HG03196 (cell line): Measurements from ENCODE around the gene STX8.
"Not testable (repeated sequence)": the region's sequence is repeated elsewhere in the genome, so short reads cannot be mapped to it uniquely, and the experiment has no call there.

ENCODE experiments used
- ATAC-seq: cut with Tn5 transposase; IDR thresholded peaks from one replicate; pipeline ENCODE4 v1.9.1; 2021; ENCODE audit not compliant: unreplicated experiment

STX8 gene

DNA sequence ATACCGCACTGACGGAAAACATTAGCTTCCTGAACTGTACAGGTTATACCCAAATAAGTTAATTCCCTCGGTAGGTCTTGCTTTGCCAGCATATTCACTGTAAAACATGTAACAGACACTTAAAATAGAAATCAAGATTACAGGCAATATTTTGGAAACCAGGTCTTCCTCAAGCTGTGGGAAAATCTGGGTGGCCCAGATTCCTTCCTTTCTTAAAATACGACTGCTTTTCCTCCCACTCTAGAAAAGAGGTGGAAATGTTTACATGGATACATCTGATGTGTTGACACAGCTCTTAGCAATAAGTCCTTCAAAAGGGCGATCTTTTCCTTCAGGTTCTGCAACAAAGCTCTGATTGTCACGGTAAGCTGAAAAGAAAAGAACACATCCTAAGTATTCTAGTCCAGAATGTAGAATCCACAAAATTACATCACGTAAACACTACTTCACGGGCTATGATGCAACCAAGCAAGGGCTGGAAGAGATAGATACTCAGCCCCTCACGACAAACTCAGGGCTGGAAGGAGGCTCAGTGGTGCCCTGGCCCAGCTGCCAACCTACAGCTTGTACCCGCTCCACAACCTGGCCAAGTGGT lies 18.4 kb downstream of the STX8 start:
- no peak for ATAC-seq

DNA sequence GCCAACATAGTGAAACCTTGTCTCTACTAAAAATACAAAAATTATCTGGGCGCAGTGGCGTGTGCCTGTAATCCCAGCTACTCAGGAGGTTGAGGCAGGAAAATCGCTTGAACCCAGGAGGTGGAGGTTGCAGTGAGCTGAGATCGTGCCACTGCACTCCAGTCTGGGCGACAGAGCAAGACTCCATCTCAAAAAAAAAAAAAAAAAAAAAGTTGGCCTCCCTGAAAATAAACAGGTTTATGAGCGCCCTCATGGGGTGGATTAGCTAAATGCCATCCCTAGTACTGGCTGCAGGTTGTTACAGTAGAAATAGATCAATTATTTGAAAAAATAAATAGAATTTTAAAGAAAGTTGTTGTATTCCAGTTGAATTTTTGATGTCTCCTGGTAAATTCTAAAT lies 20.9 kb downstream of the STX8 start:
- ATAC-seq: not testable (repeated sequence)

DNA sequence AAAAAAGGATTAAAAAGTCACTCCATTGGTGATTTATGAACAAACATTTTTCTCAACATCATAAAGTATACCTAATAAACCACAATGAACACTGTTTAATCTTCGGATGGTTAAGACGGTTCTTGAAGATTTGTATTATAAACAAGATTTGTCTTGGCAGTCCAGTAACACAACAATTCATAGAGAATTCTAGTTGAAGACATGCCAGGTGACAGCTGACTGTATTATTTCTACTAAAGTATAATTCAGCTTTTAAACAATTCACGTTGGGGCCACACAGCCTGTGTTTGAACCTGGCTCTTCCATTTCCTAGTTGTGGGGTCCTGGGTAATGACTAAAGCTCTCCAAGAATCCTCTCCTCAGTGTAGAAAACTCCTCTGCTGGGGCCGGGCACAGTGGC lies 22.0 kb downstream of the STX8 start:
- ATAC-seq: no peak

DNA sequence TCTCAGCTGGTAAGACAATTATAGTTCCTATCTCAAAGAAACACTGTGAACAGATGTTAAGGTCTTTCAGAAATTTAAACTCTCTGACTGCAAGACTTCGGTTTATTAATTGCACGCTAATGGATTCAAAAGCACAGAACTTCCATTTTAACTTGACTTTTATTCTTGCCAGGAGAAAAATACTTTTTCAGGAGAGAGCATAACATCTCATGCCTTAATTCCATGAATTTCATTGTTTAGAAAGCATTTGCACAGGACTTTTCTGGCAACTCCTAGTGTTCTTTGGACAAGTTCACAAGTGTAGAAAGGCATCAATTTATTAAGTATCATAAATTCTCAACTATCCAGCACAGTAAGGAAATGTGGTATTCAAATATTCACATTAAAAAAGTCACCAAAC lies 22.4 kb downstream of the STX8 start:
- ATAC-seq: no peak

DNA sequence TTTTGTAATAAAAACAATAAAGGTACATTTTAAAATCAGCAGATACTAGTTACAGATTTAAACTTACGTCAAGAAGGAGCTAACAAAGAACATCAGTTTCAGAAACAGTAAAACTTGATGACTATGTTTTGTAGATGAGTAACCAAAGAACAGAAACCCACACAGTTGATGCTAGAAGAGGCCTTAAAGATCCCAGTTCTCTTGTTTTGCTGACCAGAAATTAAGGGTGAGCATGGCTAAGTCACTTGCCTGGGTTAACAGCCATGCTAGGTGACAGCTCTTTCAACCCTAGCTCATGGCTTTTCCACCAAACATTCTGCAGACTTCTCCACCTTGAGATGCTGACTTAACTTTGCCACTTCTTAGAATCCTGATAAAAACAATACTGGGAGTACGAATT lies 26.4 kb downstream of the STX8 start:
- ATAC-seq: no peak

DNA sequence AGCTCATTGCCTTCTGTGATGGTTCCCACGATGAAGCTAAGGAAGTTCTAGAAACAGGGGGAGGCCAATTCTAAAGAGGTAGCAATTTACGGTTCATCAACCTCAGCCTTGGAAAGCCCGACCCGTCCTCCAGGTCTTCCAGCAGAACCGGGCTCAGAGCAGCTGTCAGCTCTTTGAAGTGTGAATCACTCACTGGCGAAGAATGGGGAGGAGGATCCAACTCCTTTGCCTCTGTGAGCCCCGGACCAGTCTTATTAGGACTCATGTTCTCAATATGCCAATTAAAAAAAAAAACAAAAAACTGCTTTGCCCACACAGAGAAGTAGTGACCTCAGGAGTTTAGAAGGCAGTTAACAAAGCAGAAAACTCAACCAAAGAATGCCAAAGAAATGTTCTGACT lies 31.4 kb downstream of the STX8 start:
- ATAC-seq: no peak

DNA sequence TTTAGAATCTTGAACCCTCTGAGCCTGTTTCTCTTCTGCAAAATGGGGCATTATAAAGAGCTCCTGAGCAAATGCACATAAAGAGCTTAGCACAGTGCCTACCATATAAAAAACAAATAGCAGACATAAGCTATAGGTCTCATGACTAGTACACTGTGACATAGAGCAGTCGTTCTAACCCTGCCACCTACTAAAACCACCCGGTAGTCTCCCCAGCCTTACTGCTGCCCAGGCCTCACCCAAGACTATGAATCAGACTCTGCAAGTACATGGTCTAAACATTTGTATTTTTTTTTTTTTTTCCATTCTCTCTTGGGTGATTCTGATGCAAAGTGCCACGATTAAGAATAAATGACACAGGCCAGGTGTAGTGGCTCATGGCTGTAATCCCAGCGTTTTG lies 33.9 kb downstream of the STX8 start:
- ATAC-seq: no peak

DNA sequence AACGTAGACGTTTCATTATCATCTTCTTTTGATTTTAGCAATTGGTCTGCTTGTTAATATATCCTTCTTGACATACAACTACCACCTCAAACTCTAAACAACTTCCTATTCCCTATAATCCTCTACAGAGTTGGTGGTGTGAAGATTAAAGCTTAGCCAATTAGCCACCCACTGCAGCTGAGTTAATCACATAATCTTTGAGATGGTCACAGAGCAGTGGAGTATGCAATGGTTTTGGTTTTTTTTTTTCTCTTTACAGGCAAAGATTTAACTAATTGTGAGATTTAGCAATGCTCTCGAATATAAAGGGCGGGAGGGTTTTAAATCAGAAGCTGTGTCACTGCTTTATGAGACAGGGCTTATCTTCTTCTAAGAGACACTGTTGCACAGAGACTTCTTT lies 37.0 kb downstream of the STX8 start:
- ATAC-seq: no peak

DNA sequence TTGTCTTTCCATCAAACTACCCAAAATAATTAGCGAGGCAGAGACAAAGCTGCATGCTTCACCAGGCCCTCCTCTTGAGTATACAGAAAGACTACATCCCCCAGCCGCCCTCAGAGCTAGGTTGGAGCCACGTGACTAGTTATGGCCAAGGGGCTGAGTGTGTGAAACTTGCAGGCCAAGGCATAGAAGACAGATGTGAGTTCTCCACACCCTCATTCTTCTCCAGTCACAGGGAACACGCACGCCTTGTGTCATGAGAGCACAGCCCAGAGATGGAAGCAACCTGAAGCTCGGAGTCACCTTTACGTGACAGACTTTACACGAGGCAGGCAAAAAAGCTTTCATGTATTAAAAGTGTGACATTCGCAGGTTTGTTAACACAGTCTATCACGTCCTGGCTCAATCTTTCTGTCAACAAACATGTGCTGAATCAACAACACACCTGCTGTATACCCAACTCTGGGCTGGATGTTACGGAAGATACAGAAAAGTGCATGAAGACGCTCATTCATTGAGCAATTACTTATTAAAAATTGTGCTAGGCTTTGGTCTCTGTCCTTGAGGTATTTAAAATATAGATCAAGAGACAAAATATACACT lies 38.3 kb downstream of the STX8 start:
- ATAC-seq: no peak

DNA sequence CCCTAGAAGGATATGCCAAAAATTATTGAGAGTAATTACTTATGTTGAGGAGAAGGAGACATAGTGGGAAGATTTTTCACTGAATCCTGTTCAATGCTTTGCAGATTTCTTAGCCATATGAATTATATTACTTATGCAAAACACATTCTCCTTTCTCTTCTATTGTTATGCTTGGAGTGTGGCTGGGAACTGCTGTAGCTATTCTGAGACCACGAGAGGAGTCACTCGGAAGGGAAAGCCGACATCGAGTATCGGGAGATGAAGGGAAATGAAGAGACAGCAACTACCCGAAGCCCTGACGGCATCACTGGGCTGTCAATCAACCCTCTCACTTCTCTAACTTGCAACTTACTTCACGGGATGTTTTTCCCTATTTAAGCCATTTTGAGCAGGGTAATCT lies 39.6 kb downstream of the STX8 start:
- no peak for ATAC-seq

DNA sequence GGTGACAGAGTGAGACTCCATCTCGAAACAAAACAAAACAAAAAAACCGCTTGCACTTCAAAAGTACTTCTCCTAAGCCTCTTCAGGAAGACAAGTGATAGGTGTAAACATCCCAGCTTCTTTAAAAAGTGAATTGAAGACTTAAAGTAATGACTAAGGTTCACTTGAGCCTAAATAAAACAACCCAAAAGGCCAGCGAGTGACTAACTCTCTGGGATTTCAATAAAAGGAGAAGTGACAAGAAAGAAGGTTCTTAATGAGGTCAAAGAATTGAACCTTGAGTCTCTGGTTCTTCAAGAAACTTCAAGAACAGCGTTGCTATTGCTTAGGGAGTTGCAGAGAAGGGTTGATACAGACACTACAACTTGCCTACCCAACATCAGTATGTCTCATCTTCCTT lies 42.2 kb downstream of the STX8 start:
- no peak for ATAC-seq

DNA sequence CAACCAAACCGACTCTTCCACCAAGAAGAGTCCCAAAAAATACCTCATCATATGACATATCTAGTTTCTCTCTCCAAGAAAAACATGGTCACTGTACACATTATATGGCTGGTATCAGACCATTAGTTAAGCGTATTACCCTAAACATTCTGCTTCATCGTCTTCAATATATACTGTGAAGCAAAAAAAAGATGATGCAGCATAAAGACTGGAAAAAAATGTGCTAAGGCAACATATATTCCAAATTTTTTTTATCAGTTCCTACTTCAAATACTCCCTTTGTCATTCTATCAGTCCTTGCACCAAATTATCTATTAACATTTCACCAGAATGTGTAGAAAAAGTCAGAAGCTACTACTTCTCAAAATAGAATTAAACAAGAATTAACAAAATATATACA lies 42.9 kb downstream of the STX8 start:
- ATAC-seq: no peak

DNA sequence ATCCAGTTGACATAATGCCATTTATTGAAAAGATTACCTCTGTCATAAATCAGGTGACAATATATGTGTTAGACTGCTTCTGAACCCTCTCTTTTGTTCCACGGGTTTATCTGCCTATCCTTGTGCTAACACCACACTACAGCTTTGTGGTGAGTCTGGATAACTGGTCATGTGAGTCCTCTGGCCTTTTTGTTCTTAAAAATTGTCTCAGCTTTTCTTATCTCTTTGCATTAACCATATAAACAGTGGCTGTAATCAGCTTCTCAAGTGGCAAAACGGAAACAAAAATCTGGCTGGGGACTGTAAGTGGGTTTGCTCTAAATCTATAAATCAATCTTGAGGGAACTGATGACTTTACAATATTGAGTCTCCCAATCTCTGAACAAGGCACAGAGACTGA lies 44.6 kb downstream of the STX8 start:
- no peak for ATAC-seq

DNA sequence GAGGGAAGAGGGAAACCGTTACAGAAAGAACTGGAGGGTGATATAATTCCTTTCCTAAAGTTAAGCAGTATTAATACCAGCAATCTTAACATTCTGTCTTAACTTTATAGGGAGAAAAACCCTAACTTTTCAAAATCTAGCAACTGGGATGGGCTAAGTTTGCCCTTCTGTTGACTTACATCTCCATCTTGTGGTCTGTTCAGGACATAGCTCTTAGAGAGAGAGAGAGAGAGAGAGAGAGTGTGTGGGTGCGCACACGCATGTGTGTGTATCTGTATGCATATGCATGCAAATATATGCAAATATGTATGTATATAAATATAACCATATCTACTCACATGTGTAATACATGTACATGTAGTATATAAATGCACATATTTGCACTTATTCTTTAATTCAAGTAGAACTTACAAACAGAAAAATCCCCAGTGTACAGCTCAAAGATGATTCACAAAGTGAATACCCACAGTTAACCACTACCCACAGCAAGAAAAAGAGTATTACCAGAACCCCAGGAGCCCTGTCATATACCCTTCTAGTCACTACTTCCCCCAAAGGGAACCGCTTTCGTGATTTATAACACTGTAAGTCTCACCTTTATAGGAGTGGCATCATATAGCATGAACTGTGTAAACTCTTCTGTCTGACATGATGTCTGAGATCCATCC lies 46.5 kb downstream of the STX8 start:
- no peak for ATAC-seq

DNA sequence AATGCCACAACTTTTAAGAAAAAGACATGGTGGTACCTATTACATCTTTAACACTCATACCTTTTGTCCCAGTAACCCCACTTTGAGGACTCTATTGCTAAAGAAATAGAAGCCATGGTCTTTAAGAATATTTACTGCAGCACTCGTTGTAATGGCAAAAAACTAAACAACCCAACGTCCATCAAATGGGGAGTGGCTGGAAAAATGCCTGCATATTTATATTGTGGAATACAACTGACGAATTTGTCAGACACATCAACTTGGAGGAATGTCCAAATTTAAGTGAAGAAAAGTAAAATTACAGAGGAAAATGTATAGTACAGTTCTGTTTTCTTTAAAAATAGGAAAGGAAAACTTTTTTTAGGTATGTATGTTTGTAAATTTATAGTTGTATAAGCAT lies 47.8 kb downstream of the STX8 start:
- ATAC-seq: no peak

DNA sequence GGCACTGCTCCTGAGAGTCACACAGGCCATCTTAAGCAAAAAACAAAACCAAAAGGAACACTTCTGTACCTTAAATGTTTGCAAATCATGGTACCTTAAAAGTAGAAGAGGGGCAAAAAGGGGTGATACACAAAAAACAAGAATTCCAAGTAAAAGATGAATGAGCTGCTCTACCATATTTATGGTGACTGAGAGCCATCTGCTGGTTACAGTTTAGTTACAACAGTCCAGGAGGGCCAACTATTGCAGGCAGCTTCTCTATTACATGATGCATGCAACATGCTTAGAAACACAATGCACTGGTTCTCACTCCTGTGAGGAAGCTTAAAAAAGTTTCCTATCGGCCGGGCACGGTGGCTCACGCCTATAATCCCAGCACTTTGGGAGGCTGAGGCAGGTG lies 53.5 kb downstream of the STX8 start:
- no peak for ATAC-seq

DNA sequence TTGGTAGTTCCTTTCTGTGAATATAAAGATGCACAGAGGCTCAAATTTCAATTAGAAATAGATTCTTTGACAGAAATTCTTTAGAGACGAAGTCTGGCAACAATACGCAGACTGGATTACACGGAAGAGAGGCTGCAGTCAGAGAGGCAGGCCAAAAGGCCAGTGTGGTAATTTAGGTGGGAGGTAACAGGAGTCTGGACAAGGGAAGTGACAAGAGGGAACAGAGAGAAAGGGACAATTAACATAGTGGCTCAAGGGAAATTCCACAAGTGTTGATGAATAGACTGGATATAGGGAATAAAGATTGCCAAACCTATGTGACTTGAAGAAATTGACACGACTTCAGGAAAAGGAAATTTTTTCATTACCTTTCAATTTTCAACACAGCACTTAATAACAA lies 54.6 kb downstream of the STX8 start:
- ATAC-seq: no peak

DNA sequence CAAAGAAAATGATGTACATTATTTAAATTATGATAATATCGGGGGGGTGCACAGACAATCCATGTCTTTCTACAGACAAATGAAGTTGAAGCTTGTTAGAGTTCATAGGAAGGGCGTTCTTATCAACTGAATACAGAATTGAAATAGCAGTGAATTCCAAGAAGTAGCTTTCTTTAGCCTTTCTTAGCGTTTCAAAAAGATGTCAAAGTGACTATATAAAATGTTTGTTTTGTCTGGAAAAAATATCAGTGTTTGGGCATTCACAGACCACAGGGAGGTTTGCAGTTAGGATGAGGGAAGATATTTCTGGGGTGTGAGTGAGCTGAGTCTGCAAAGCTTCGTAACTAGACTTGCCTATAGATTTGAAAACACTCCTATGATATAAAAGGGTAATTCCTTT lies 55.0 kb downstream of the STX8 start:
- ATAC-seq: no peak

DNA sequence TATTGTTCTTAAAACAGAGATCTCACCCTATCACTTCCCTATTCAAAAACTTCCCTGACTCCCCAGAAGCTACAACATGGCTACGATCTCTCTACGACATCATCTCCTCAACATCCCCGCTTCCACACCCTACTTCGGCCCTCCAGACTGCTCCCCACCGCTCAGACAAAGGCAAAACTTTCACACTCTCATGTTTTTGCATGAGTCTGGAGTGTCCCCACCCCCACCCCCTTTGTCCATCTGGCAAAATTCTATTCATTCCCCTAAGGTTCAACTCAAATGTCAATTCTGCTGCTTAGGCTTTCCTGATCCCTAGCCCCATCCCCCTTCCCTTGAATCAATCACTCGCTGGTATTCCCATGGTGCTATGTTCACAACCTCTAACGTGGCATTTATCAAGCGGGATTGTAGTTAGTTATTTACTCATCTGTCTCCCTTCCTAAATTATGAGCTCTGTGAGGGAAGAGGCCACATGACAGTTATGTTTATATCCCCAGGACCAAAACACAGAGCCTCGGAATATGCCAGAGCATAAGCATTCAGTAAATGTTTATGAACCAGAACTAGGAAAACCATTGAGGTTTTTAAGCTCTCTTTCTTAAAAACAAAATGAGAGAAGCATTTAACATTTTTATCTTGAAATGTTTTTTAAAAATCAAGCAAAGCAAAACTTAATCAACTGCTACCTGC lies 55.9 kb downstream of the STX8 start:
- ATAC-seq: no peak

DNA sequence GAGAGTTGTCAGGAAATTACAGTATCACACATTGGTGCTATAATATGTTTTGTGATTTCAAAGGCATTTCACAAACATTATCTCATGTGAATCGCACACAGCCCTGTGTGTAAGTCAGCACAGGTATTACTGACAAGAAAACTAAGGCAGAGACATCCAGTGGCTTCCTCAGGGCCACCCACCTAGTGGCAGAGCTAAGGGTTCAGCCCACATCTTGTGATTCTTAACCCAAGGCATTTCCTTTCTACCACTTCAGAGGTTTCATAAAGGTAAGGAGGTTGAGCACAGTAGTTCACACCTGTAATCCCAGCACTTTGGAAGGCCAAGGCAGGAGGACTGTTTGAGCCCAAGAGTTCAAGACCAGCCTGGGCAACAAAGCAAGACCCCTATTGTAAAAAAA lies 58.2 kb downstream of the STX8 start:
- ATAC-seq: no peak

DNA sequence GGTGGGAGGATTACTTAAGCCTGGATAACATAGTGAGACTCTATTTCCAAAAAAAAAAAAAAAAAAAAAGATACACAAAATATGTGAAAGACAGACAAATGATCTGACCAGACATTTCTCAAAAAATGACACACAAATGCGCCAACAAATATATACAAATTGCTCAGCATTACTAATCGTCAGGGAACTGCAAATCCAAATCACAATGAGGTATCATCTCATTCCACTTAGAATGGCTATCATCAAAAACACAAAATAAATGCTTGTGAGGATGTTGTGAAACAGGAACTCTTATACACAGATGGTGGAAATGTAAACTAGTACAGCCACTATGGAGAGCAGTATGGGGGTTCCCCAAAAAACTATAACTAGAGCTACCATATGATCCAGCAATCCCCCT lies 62.4 kb downstream of the STX8 start:
- no peak for ATAC-seq
